GM18909 (cell line): ENCODE results near the gene ZNF26.
"Not testable (repeated sequence)": the region's sequence is repeated elsewhere in the genome, so short reads cannot be mapped to it uniquely, and the experiment has no call there.

Source experiments
- ATAC-seq: cut with Tn5 transposase; IDR thresholded peaks from one replicate; pipeline ENCODE4 v1.9.1; 2021; ENCODE audit warnings: mild to moderate bottlenecking; ENCODE audit not compliant: unreplicated experiment, poor library complexity

The ZNF26 gene

GRCh38 chr12:132954471-132955048, 31.6 kb upstream of the ZNF26 start:
- no peak for ATAC-seq

GRCh38 chr12:132955094-132956010, 30.8 kb upstream of the ZNF26 start:
- ATAC-seq: peak; percentile 33

- ATAC-seq: peak; percentile 94
Observed at GRCh38 chr12:132956011-132956788, 30.0 kb upstream of the ZNF26 start, which contains the start of gene ZNF605. Gene ZNF605 (minus strand): TSS chr12:132956306. CDS start chr12:132945635, 10,671 bp downstream.

- ATAC-seq: not testable (repeated sequence)
Observed at GRCh38 chr12:132961790-132962189, 24.4 kb upstream of the ZNF26 start.

- ATAC-seq: not testable (repeated sequence)
Observed at GRCh38 chr12:132963947-132964346, 22.2 kb upstream of the ZNF26 start.

- ATAC-seq: no peak
Observed at GRCh38 chr12:132965796-132966195, 20.4 kb upstream of the ZNF26 start.

DNA sequence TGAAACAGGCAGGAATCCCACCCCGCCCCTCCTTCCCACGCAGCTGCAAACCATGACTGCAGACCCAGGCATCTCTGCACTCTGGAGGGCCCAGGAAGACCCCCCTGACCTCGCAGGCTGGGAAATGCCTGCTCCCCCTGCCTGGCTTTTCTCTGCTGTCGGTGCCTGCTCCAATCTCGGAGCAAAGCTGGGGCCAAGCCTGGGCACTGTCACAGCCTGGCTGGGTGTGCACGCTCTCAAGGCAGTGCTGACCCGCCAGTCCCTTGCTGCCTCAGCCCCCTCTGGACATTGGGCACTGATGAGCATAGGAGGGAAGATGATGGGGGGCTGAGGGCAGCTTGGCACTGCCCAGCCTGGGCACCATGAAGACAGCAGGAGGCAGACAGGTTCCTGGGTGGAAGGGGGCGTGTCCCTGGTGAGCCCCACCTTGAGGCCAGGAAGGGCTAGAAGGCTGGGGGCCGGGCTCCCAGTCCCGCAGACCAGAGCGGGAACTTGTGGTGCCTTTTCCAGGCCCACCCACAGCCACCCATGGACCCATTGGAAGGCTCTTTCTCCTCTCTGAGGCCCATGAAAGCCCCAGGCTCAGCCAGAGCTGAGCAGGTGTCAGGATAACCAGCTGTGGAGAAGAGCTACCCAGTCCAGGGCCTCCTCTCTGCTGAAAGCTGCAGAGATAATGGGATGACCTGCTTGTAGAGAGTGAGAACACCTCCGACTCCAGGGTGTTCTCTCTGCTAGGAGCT, 19.3 kb upstream of the ZNF26 start:
- ATAC-seq: no peak

GRCh38 chr12:132967736-132968135, 18.4 kb upstream of the ZNF26 start:
- ATAC-seq: no peak

DNA sequence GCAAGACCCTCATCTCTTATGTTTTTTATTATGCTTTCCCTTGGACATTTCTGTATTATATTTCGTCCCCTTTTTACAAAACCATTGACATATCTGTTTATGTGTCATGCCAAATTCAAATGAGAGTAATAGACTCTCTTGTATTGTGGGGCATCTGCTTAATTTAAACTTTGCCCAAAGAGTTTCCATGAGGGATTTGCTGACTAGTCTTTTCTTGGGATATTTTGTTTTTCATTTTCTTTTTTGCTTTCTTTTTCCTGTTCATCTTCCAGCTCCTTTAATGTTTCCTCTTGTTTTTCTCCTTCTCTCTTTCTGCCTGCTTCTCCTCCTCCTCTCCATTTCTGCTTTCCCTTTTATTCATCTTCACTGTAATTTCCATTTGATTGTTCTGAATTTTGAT, 13.8 kb upstream of the ZNF26 start:
- ATAC-seq: no peak

DNA sequence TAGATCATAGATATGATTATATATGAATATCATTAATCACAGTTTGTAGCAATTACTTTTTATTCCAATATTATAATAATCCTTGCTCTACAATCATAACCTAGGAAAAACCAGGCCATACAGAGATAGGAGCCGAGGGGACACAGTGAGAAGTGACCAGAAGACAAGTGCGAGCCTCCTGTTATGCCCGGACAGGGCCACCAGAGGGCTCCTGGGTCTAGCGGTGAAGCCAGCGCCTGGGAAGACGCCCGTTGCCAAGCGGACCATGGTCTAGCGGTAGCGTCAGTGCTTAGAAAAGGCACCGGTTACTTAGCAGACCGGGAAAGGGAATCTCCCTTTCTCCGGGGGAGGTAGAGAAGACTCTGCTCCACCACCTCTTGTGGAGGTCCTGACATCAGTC, 9.3 kb upstream of the ZNF26 start:
- ATAC-seq: not testable (repeated sequence)

- peak; percentile 8 for ATAC-seq
Observed at GRCh38 chr12:132986885-132987225, 688 bp downstream of the ZNF26 start.

- no peak for ATAC-seq
Observed at GRCh38 chr12:132998741-132999140, 12.6 kb downstream of the ZNF26 start.

- no peak for ATAC-seq
Observed at GRCh38 chr12:133010657-133011297, 24.6 kb downstream of the ZNF26 start.

- no peak for ATAC-seq
Observed at GRCh38 chr12:133023566-133023965, 37.4 kb downstream of the ZNF26 start.

- no peak for ATAC-seq
Observed at GRCh38 chr12:133026996-133027395, 40.8 kb downstream of the ZNF26 start.

DNA sequence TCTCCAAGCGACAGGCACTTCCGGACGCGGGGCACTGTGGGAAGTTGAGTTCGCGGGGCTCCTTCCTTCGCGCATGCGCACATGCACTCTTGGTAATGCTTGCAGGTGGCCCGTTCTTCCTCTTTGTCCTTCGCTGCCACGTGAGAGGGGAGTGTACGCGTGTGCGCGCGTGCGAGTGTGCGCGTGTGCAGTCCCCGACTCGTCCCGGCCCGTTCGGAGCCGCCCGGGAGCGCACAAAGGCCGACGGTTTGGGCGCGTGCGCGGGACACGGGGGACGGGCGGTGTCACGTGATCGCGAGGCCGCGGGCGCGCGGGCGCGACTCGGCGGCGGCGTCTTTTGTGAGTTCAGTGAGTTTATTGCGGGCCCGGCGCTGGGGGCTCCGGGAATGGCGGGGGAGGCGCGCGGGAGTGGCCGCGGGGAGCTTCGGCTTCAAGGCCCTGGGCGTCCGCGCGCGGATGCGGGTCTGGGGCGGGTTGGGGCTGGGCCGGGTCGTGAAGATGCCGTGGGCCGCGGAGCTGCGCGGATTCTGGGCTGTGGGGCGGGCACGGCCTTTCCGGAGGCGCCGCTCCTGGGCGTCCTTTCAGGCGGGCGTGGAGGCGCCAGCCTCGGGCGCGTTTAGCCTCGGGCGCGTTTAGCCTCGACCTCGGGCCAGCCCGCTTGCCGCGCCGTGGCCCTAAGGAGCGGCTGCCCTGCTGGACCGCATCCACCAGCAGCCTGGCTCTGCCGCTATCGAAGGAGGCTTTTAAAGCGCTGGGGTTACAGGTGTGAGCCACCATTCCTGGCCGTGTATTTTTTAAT, 51.2 kb downstream of the ZNF26 start, which contains the start of gene ZNF84:
Gene ZNF84 (plus strand): TSS at position 303 of the 799 bp plus-strand sequence. CDS start 3,959 bp downstream, outside the sequence.
- ATAC-seq: peak; percentile 96

GRCh38 chr12:133038118-133038709, 52.0 kb downstream of the ZNF26 start:
- no peak for ATAC-seq

DNA sequence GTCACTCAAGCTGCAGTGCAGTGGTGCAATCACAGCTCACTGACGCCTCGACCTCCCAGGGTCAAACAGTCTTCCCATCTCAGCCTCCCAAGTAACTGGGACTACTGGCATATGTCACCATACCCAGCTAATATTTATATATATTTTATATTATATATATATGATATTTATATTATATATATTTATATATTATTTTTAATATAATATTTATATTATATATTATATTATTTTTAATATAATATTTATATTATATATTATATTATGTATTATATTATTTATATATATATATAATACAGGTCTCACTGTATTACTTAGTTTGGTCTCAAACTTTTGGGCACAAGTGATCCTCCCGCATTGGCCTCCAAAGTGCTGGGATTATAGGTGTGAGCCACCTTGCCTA, 60.5 kb downstream of the ZNF26 start:
- ATAC-seq: no peak
